SH-SY5Y (cell line): ENCODE measurements around the gene WDR13.

Experiments used
- GATA2 ChIP-seq: IDR thresholded peaks from 2 replicates; pipeline ENCODE4 v1.6.1; 2011; ENCODE audit warnings: mild to moderate bottlenecking, low read depth, low read length
- GATA3 ChIP-seq: IDR thresholded peaks from 2 replicates; pipeline ENCODE4 v1.6.1; 2011; ENCODE audit warnings: low read depth, mild to moderate bottlenecking, low read length, moderate library complexity

WDR13 gene

DNA sequence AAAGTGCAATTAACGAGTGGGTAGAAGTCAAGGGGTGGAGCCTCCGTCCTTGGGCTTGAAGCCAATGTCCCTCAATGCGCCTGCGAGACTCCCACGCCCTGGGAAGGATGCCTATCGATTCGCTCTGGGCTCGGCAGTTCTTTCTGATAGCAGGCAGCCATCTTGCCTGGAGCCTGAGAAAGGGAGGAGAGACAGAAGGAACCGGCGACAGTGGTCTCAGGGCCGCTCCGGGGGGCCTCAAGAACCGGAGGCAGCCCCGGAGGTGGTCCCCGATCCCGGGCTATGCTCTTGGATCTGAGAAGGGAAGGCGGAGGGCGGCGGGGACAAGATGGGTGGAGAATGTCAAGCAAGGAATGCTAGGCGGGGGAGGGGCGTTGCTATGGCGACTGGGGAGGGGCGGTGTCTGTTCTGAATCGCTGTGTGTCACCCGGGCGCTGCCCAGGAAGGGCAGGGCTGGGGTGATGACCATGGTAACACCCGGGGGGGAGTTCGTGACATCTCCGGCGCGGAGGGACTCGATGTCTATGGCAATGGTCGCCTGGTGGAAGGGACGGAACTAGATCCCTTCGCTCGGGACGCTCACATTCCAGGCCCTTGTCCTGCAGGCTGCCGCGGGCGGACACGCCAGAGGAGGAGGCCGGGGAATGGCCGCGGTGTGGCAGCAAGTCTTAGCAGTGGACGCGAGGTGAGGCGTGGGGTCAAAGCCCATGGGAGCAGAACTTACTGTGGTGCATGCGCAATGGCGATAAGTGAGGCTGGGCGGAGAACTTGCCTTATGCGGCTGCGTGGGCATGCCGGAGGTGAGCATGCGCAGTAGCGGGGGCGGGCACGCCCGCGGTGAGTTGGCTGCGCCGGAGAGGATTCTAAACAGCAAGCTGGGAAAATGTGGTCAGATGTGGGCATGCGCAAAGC lies at the start of gene WDR13:
WDR13 (plus strand) TSS at position 140 of the 912 bp plus-strand sequence; CDS start at position 645, 505 bp downstream.
- TF ChIP-seq GATA3 (no peak), GATA2 (no peak)

DNA sequence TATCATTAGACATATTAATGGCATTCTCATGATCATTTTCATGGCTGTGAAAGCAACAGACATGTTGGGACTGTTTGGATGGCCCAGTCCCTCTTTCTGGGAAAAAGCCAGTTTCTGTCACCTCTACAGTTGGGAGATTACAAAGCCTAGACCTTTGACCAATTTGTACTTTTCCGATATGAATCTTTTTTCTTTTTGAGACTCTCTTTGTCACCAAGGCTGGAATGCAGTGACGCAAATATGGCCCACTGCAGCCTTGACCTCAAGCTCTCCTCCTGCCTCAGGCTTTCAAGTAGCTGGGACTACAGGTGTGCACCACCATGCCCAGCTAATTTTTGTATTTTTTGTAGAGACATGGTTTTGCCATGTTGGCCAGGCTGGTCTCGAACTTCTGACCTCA lies 48.4 kb upstream of the WDR13 start:
- TF ChIP-seq GATA2, result no peak
- TF ChIP-seq GATA3, result no peak

GRCh38 chrX:48558271-48558670 lies 39.0 kb upstream of the WDR13 start:
- TF ChIP-seq GATA3 (no peak), GATA2 (no peak)

GRCh38 chrX:48559636-48560035 lies 37.7 kb upstream of the WDR13 start:
- TF ChIP-seq GATA2 (no peak), GATA3 (no peak)

DNA sequence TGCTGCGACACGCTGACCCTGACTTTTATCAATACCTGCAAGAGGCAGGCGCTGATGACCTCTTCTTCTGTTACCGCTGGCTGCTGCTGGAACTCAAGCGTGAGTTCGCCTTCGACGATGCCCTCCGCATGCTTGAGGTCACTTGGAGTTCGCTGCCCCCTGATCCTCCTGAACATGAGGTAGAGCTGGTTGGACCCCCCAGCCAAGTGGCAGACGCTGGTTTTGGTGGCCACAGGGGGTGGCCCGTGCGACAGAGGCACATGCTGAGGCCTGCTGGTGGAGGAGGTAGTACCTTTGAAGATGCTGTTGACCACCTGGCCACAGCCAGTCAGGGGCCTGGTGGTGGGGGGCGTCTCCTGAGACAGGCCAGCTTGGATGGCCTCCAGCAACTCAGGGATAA lies 37.2 kb upstream of the WDR13 start:
- TF ChIP-seq GATA2, result no peak
- no peak for TF ChIP-seq GATA3

- no peak for TF ChIP-seq GATA3
Measured at GRCh38 chrX:48560681-48561080, 36.6 kb upstream of the WDR13 start.

GRCh38 chrX:48569958-48570357 lies 27.3 kb upstream of the WDR13 start:
- TF ChIP-seq GATA3 (no peak), GATA2 (no peak)

DNA sequence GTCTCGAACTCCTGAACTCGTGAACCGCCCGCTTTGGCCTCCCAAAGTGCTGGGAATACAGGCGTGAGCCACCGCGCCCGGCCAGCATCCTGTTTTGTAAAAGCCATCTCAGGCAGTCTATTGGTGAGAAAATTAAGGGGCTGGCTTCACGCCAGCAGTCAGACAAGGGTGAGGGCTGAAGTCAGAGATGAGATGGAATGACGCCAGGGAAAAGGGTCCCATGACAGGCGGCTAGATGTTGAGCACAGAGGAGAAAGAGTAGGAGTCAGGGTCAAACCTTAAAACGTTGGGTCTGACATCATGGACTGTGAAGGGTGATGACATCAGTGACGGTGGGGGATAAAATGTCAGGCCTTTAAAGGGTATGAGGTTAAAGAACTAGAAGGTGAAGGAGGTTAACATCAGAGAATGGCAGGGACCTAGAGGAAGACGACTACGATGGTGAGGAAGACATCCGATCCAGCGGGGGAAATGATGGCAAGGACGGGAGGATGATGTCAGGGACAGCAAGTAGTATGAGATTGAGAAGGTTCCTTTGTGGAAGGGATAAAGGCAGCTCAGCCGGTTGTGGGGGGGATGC lies 23.5 kb upstream of the WDR13 start:
- TF ChIP-seq GATA3, result no peak
- no peak for TF ChIP-seq GATA2

DNA sequence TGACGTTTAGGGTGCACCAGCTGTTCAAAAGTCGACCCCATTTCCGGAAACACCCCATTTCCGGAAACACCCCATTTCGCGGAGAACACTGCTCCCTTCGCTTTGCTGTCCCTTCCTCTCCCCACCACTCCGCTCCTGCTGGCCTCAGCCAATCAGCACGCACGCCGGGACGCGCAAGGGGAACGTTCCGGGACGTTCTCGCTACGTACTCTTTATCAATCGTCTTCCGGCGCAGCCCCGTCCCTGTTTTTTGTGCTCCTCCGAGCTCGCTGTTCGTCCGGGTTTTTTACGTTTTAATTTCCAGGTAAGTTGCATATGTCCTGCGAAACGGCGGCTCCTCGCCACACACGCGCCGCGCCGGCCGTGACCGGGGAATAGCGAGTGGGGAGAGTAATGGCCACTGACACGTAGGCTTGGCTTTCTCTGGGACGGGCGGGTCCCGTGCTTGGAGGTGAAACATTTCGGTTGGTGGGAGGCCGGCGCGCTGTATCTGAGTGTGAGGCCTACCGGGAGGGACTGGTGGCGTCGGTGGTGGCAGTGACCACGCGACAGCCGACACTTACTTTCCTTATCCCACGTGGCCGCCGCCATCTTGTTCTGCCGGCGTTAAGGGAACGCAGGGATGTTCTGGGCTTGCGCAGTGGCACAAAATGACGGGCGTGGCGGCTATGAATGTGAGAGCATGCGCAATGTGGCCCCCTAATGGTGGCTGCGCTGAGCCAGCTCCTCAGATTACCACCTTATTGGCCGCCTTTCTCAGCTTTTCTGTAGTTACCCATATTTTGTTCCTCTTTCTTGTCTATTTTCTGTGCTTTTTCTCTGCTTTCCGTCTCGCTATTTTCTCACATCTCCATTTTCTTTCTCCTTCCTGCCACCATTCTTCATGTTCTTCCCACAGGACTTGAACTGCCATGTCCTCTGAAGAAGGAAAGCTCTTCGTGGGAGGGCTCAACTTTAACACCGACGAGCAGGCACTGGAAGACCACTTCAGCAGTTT lies 22.7 kb upstream of the WDR13 start, which contains the start of gene RBM3:
RBM3 (plus strand) TSS at position 215 of the 997 bp plus-strand sequence; CDS start at position 912, 697 bp downstream.
- TF ChIP-seq GATA3 (no peak), GATA2 (no peak)

- no peak for TF ChIP-seq GATA2
- no peak for TF ChIP-seq GATA3
Measured at GRCh38 chrX:48575642-48576041, 21.6 kb upstream of the WDR13 start.

- TF ChIP-seq GATA2, result no peak
- no peak for TF ChIP-seq GATA3
Measured at GRCh38 chrX:48576108-48576507, 21.2 kb upstream of the WDR13 start.

DNA sequence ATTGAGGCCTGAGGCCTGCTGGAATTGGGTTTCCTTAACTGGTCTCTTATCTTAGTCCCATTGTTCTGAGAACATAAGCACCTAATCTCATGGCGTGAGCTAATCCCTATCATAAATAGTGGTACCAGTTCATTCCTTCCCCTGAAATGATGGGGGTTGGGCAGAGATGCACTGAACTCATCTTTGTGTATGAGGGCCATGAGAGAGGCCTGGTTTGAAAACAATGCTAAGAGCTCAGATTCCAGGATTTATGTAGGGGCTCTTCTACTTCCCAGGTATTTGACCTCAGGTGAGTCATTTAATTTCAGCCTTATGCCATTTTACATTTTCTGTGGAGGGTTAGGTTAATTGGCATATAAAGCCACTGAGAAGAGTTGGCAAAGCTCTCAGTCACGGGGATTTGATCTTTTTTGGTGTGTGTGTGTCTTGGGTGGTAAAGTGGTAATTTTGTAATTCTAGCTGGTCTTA lies 18.6 kb upstream of the WDR13 start:
- TF ChIP-seq GATA2, result no peak
- no peak for TF ChIP-seq GATA3

GRCh38 chrX:48579259-48579658 lies 18.0 kb upstream of the WDR13 start:
- no peak for TF ChIP-seq GATA3
- TF ChIP-seq GATA2, result no peak

DNA sequence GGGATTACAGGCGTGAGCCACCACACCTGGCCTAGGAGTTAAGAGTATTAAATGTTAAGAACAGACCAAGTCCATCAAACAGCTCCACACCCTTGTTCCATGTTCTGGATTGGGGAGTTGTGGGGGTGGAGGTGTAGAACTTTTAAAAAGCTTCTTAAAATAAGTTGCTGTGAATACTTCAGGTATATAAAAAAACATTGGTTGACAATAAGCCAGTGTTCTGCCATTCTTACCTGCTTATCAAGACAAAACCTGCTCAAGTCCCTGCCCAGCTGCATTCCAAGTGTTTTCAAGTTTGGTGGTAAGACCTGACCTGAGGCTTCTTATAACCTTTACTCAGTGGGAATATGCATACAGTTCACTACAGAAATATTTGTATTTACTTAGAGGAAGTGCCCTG lies 16.6 kb upstream of the WDR13 start:
- no peak for TF ChIP-seq GATA3
- no peak for TF ChIP-seq GATA2

DNA sequence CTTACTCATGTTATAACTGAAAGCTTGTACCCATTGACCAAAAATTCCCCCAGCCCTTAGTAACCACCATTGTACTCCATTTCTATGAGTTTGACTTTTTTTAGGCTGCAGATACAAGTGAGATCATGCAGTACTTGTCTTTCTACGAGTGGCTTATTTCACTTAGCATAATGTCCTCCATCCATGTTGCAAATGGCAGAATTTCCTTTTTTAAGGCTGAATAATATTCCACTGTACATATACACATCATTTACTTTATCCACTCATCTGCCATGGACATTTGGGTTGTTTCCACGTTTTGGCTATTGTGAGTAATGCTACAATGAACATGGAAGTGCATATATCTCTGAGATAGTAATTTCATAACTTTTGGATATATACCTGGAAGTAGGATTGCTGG lies 12.6 kb upstream of the WDR13 start:
- TF ChIP-seq GATA3 (no peak), GATA2 (no peak)
